Measurements from ENCODE around the gene TPGS1. TPM values are rescaled to one million over a fixed set of nuclear protein-coding genes. Genes with fewer than 3 reads are reported as not detected.

TPGS1 gene
- total and polyA plus RNA-seq, 2 donors (not counting 1 experiment from before 2014, with no cell fraction given) = 8.1 to 33.8 TPM

DNA sequence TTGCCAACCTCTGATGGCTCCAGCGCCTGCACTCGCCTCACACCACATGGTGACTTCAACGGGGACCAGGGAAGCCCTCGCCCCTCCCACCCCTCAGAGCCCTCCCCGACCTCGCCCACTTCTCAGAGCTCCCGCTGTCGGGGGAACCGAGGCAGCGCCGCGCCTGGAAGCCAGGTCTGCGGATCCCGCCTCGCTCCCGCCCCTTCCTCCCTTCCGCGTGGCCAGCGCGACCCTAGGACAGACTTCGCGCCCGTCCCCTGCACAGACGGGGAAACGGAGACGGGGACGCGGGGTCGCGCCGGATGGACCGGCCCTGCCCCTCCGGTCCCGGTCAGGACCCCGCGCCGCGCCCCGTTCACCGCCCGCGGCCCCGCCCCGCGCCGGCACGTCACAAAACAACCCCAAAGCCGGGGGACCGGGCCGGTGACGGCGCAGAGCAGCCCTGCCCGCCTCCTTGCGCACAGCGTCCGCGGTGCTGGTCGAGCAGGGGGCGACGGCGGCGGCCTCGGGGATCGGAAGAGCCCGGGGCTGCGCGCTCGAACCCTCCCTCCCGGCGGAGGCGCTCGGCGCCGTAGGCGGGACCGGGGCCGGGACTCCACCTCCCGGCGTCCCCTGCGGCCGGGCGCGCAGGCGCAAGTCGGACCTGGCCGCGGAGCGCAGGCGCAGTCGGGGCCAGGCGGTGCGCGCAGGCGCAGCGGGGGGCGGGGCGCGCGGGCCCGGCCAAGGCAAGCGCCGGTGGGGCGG is 23.9 kb downstream of the TPGS1 start:
- peak overlapping the region; percentile 41 to 79 for H3K27ac ChIP-seq (ENCODE audit: low read length in 2 of 2)
- H2AFZ ChIP-seq (ENCODE audit: insufficient read depth, low read depth, low read length, poor library complexity, severe bottlenecking) = peak overlapping the region; percentile 98
- POLR2A ChIA-PET = interaction anchor here (0.5 to 2.0 kb wide), 8 partner anchors 8 to 1365 kb away, joined by 3 to 12 read pairs (median 5); no protein-coding TSS in a partner anchor
- H4K20me1 ChIP-seq (ENCODE audit: control insufficient read depth, insufficient read depth, low read length, poor library complexity, severe bottlenecking) = peaks cover 44% of the 10 kb centered on the region
- Mint-ChIP-seq H3K4me1 (peaks cover 13% of the 10 kb centered on the region), H3K27ac (peak overlapping the region; percentile 88), H3K9me3 (ENCODE audit: insufficient read depth) (no peaks in the 10 kb centered on the region), H3K4me3 (peak overlapping the region; percentile 89), H3K27me3 (peaks cover 6% of the 10 kb centered on the region)
- H3K36me3 ChIP-seq (replicated peaks in 1 of 2; ENCODE audit: control extremely low read depth in 1 of 2, control insufficient read depth in 1 of 2, extremely low read depth in 1 of 2, insufficient read depth in 2 of 2, low read length in 1 of 2) = peaks cover 0 to 5% of the 10 kb centered on the region in 2 experiments
- peaks cover 0 to 8% (median 0%) of the 10 kb centered on the region in 3 donors for H3K9me3 ChIP-seq (ENCODE audit: control extremely low read depth in 1 of 3, control insufficient read depth in 2 of 3, insufficient read depth in 1 of 3, low read length in 2 of 3)
- DNase-seq (peak; percentile 94), ATAC-seq (ENCODE audit: low read depth) (peak; percentile 80)
- peak overlapping the region; percentile 93 for H3K4me2 ChIP-seq (replicated peaks; ENCODE audit: low read depth, low read length, poor library complexity, severe bottlenecking)
- CTCF ChIA-PET = interaction anchor here (0.8 to 3.8 kb wide), 5 partner anchors 10 to 42 kb away, joined by 3 to 24 read pairs (median 3); no protein-coding TSS in a partner anchor
- H3K4me1 ChIP-seq (ENCODE audit: control insufficient read depth in 2 of 2, insufficient read depth in 2 of 2, low read length in 2 of 2) = peaks cover 12 to 25% of the 10 kb centered on the region in 2 donors
- H3K27me3 ChIP-seq (replicated peaks in 1 of 4; ENCODE audit: control extremely low read depth in 1 of 4, control insufficient read depth in 3 of 4, insufficient read depth in 4 of 4, low read length in 3 of 4) = no peaks in the 10 kb centered on the region
- under 1% methylated on average over 103 of the region's 103 CpGs for WGBS (ENCODE audit: insufficient coverage)
- H3K4me3 ChIP-seq (ENCODE audit: control extremely low read depth in 1 of 5, extremely low read depth in 1 of 5, insufficient read depth in 1 of 5, low read depth in 2 of 5, low read length in 4 of 5) = peak overlapping the region in 4 of 5 experiments; percentile 73 to 83 (median 76)
- TF ChIP-seq, protein P1, sequence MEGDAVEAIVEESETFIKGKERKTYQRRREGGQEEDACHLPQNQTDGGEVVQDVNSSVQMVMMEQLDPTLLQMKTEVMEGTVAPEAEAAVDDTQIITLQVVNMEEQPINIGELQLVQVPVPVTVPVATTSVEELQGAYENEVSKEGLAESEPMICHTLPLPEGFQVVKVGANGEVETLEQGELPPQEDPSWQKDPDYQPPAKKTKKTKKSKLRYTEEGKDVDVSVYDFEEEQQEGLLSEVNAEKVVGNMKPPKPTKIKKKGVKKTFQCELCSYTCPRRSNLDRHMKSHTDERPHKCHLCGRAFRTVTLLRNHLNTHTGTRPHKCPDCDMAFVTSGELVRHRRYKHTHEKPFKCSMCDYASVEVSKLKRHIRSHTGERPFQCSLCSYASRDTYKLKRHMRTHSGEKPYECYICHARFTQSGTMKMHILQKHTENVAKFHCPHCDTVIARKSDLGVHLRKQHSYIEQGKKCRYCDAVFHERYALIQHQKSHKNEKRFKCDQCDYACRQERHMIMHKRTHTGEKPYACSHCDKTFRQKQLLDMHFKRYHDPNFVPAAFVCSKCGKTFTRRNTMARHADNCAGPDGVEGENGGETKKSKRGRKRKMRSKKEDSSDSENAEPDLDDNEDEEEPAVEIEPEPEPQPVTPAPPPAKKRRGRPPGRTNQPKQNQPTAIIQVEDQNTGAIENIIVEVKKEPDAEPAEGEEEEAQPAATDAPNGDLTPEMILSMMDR (IDR thresholded peaks at IDR 0.05) = no peak
- no peak for TF ChIP-seq EZH2 (IDR thresholded peaks at IDR 0.05; ENCODE audit: borderline replicate concordance, insufficient read depth, low read depth, low read length, poor library complexity, severe bottlenecking)
- peak overlapping the region; percentile 82 for H3K9ac ChIP-seq (ENCODE audit: low read length)
- intact Hi-C loops (cut with micrococcal nuclease) = loop anchor here (1.0 to 2.0 kb wide), 4 partner anchors 24 to 132 kb away; partner anchors contain the start of genes BSG, RNF126 and TPGS1
- H3K79me2 ChIP-seq (ENCODE audit: control insufficient read depth, insufficient read depth, low read length) = peaks cover 43% of the 10 kb centered on the region
